Gastroesophageal sphincter (tissue), 4 donors: ENCODE data around the gene LDLRAD3. TPM values are rescaled to one million over a fixed set of nuclear protein-coding genes. Genes with fewer than 3 reads are reported as not detected.

Source experiments
- ATAC-seq: fragments of 150-250 bp; one replicate; pipeline ENCODE4 v1.9.1; 2016; ENCODE audit warnings: mild to moderate bottlenecking, moderate library complexity
- H3K27ac ChIP-seq, 4 donors: fragments of 200-600 bp; sonication (generic) in 3 of 4; 1 replicate in 3 of 4; 2 replicates in 1 of 4; pipeline ENCODE4 v1.5.1; 2016 to 2019
- H3K27me3 ChIP-seq: fragments of 200-600 bp; sonication (generic); one replicate; pipeline ENCODE4 v1.5.1; 2019
- H3K36me3 ChIP-seq, 2 donors: fragments of 200-600 bp; sonication (generic); one replicate each; pipeline ENCODE4 v1.5.1; 2019; ENCODE audit warnings: control low read depth in 1 of 2
- H3K4me1 ChIP-seq, 3 donors: fragments of 200-600 bp; sonication (generic); 1 replicate in 2 of 3; 2 replicates in 1 of 3; pipeline ENCODE4 v1.5.1; 2016 to 2019; ENCODE audit warnings: control low read depth in 2 of 3
- H3K4me3 ChIP-seq, 2 donors: fragments of 200-600 bp; sonication (generic); one replicate each; pipeline ENCODE4 v1.5.1; 2019; ENCODE audit warnings: mild to moderate bottlenecking in 1 of 2, moderate library complexity in 1 of 2
- H3K9me3 ChIP-seq, 3 donors: fragments of 200-600 bp; sonication (generic); one replicate each; pipeline ENCODE4 v1.5.1; 2017 to 2019; ENCODE audit warnings: control low read depth in 2 of 3
- CTCF ChIP-seq, 4 experiments: fragments of 200-600 bp in 2 of 4; fragments of 450-650 bp in 2 of 4; sonication (generic) in 1 of 4; IDR thresholded peaks; one replicate each; pipeline ENCODE4 v1.5.1; 2017 to 2019; ENCODE audit warnings: antibody characterized with exemption in 4 of 4, mild to moderate bottlenecking in 2 of 4, moderate library complexity in 2 of 4
- EP300 ChIP-seq: sonication (generic); formaldehyde crosslinking; IDR thresholded peaks from one replicate; pipeline ENCODE4 v1.6.1; 2017; ENCODE audit warnings: antibody characterized with exemption, mild to moderate bottlenecking
- POLR2A ChIP-seq, 2 donors: fragments of 450-650 bp; IDR thresholded peaks; one replicate each; pipeline ENCODE4 v1.6.1; 2017; ENCODE audit warnings: antibody characterized with exemption in 2 of 2, mild to moderate bottlenecking in 2 of 2, moderate library complexity in 1 of 2
- POLR2AphosphoS5 ChIP-seq: sonication (generic); formaldehyde crosslinking; IDR thresholded peaks from one replicate; pipeline ENCODE4 v1.6.1; 2017; ENCODE audit warnings: antibody characterized with exemption
- WGBS, 2 donors: methylation state at CpG; one replicate each; pipeline ENCODE4 v1.1.5; 2018; ENCODE audit warnings: low coverage in 1 of 2; 5-methylcytosine and 5-hydroxymethylcytosine counted together
- total RNA-seq, 4 donors: library from RNA; depleted of rRNA; stranded (reverse); fragments of >200 nt; gene quantifications; one replicate each; pipeline ENCODE4 v1.1.0, GENCODE V29; 2016

Gene LDLRAD3
- total RNA-seq, 4 donors from 2014 or later, result 4.0 to 8.9 (median 7.2) TPM

- Histone ChIP-seq H3K4me3 (no peak overlapping the region), H3K9me3 (no peaks in the 10 kb centered on the region), H3K27ac (no peak overlapping the region), H3K36me3 (no peaks in the 10 kb centered on the region), H3K4me1 (peaks cover 0 to 14% (median 0%) of the 10 kb centered on the region in 3 donors), H3K27me3 (no peaks in the 10 kb centered on the region)
- TF ChIP-seq POLR2A (IDR thresholded peaks at IDR 0.05), result no peak
- no peak for TF ChIP-seq EP300
- no peak for TF ChIP-seq POLR2AphosphoS5
- no peak for TF ChIP-seq CTCF (IDR thresholded peaks at IDR 0.05)
- WGBS, 2 donors, result 72 to 95% methylated on average over 2 to 3 of the region's 3 CpGs
- ATAC-seq, result no peak
Observed at GRCh38 chr11:36235750-36236149, 291.9 kb downstream of the LDLRAD3 start.

- Histone ChIP-seq H3K36me3 (no peaks in the 10 kb centered on the region), H3K4me1 (no peaks in the 10 kb centered on the region), H3K27me3 (no peaks in the 10 kb centered on the region), H3K27ac (no peak overlapping the region), H3K4me3 (no peak overlapping the region), H3K9me3 (no peaks in the 10 kb centered on the region)
- TF ChIP-seq POLR2A (IDR thresholded peaks at IDR 0.05) (no peak), POLR2AphosphoS5 (no peak), EP300 (no peak), CTCF (IDR thresholded peaks at IDR 0.05) (no peak)
- no peak for ATAC-seq
Observed at GRCh38 chr11:36237391-36237790, 293.5 kb downstream of the LDLRAD3 start.

- Histone ChIP-seq H3K36me3 (no peaks in the 10 kb centered on the region), H3K9me3 (no peaks in the 10 kb centered on the region), H3K4me3 (no peak overlapping the region), H3K27ac (no peak overlapping the region), H3K27me3 (no peaks in the 10 kb centered on the region), H3K4me1 (no peaks in the 10 kb centered on the region)
- TF ChIP-seq EP300, result no peak
- no peak for TF ChIP-seq POLR2AphosphoS5
- TF ChIP-seq POLR2A (IDR thresholded peaks at IDR 0.05), result no peak
- no peak for TF ChIP-seq CTCF (IDR thresholded peaks at IDR 0.05)
- ATAC-seq, result no peak
Observed at GRCh38 chr11:36238036-36238631, 294.3 kb downstream of the LDLRAD3 start.

GRCh38 chr11:36238881-36239280 lies 295.0 kb downstream of the LDLRAD3 start:
- H3K36me3 ChIP-seq, result no peaks in the 10 kb centered on the region
- WGBS, 2 donors, result 79 to 100% methylated on average over 1 of the region's 1 CpG
- H3K9me3 ChIP-seq, result no peaks in the 10 kb centered on the region
- H3K4me1 ChIP-seq, result no peaks in the 10 kb centered on the region
- H3K4me3 ChIP-seq, result no peak overlapping the region
- H3K27me3 ChIP-seq, result no peaks in the 10 kb centered on the region
- no peak for ATAC-seq
- no peak overlapping the region for H3K27ac ChIP-seq
- peak; percentile 17 for TF ChIP-seq POLR2AphosphoS5
- TF ChIP-seq POLR2A (IDR thresholded peaks at IDR 0.05), result no peak

GRCh38 chr11:36239636-36240035 lies 295.8 kb downstream of the LDLRAD3 start:
- no peak overlapping the region for H3K27ac ChIP-seq
- no peak for TF ChIP-seq CTCF (IDR thresholded peaks at IDR 0.05)
- no peak for TF ChIP-seq POLR2A (IDR thresholded peaks at IDR 0.05)
- TF ChIP-seq EP300, result no peak
- no peak for TF ChIP-seq POLR2AphosphoS5
- no peaks in the 10 kb centered on the region for H3K27me3 ChIP-seq
- no peaks in the 10 kb centered on the region for H3K4me1 ChIP-seq
- ATAC-seq, result no peak
- H3K9me3 ChIP-seq, result no peaks in the 10 kb centered on the region
- WGBS, 2 donors, result 88% methylated on average over 3 of the region's 3 CpGs; no CpG with 5 or more reads in 1 of the 2 donors
- H3K36me3 ChIP-seq, result no peaks in the 10 kb centered on the region
- no peak overlapping the region for H3K4me3 ChIP-seq
